ENCODE data around the gene CDV3. TPM values are rescaled to one million over a fixed set of nuclear protein-coding genes. Genes with fewer than 3 reads are reported as not detected.

The CDV3 gene
- total RNA-seq, 2 donors from 2014 or later = 195 to 200 TPM

GRCh38 chr3:133588035-133588434 is 14.5 kb downstream of the CDV3 start:
- Mint-ChIP-seq H3K27ac (no peak overlapping the region), H3K9me3 (no peaks in the 10 kb centered on the region), H3K36me3 (peaks cover 8 to 38% of the 10 kb centered on the region in 2 donors)
- no peak for DNase-seq (ENCODE audit: low spot score in 2 of 2)
- ATAC-seq = peak in 1 of 2 donors; percentile 18

DNA sequence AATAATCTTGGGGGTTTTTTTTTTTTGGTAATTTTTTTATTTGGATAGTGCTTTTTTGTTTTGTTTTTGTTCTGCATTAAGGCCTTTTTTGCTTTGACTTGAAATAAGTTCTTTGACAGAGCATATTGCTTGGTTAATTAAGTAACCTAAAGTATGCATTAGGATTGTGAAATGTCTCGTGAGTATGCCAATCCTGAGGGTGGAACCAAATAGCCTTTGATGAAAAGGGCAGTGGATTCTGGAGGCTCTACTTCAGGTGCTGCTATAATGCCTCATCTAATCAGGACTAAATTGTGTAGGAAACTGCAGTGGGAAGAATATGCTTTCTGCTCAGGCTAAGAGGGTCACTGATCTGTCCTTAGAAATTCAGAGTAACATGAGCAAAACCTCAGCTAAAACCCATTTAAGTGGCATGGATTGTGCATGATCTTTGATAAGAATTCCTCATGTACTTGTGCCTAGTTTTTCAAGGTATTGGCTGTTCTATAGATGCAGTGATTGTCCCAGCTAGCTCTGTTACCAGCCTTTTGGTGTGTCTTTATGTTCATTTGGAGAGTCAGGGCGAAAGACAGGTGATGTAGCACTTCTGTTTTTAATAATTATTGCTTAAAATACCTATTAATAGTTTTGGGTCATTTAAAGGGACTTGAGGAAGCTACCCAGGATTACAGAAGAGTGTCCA is 15.4 kb downstream of the CDV3 start:
- DNase-seq (ENCODE audit: low spot score in 2 of 2) = no peak
- Mint-ChIP-seq H3K9me3 (no peaks in the 10 kb centered on the region), H3K36me3 (peaks cover 8 to 32% of the 10 kb centered on the region in 2 donors), H3K27ac (peak overlapping the region; percentile 12 to 88)
- ATAC-seq = no peak

DNA sequence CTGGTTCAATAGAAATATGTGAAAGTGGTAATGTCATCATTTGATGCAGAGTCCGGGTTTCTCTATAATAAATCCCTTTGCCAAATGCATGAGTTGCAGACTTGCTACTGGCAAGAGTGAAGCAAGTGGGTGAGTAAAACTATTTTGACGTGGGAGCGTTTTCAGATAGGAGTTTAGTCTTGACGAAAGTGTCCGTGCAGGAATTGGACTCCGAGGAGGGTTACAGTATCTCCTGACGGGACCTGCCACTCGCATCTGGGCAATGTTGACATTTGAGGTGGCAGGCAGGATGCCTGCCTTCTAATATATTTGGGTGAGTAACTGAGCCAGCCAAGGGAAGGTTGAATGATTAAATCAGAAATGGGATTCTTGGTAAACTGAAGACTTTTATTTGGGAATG is 16.0 kb downstream of the CDV3 start:
- ATAC-seq (no peak), DNase-seq (ENCODE audit: low spot score in 2 of 2) (no peak)
- Mint-ChIP-seq H3K27ac (peak overlapping the region in 1 of 2 donors; percentile 12), H3K36me3 (peaks cover 8 to 30% of the 10 kb centered on the region in 2 donors), H3K9me3 (no peaks in the 10 kb centered on the region)

GRCh38 chr3:133591271-133591742 is 17.8 kb downstream of the CDV3 start:
- no peaks in the 10 kb centered on the region for H3K9me3 Mint-ChIP-seq
- no peak overlapping the region for H3K27ac Mint-ChIP-seq
- no peak for ATAC-seq
- H3K36me3 Mint-ChIP-seq = peaks cover 8 to 19% of the 10 kb centered on the region in 2 donors
- no peak for DNase-seq (ENCODE audit: low spot score in 2 of 2)

DNA sequence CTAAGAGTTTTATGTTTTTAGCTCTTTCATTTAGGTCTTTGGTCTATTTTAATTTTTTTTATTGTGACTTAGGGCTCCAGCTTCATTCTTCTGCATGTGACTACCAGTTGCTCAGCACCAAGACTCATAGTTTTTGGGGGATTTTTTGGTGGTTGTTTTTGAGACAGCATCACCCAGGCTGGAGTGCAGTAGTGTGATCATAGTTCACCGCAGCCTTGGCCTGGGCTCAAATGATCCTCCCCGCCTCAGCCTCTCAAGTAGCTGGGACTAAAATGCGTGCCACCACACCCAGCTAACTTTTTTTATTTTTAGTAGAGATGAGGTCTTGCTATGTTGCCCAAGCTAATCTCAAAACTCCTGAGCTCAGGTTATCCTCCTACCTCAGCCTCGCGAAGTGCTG is 19.4 kb downstream of the CDV3 start:
- ATAC-seq (no peak), DNase-seq (ENCODE audit: low spot score in 2 of 2) (no peak)
- H3K27ac Mint-ChIP-seq = no peak overlapping the region
- peaks cover 8 to 16% of the 10 kb centered on the region in 2 donors for H3K36me3 Mint-ChIP-seq
- no peaks in the 10 kb centered on the region for H3K9me3 Mint-ChIP-seq

DNA sequence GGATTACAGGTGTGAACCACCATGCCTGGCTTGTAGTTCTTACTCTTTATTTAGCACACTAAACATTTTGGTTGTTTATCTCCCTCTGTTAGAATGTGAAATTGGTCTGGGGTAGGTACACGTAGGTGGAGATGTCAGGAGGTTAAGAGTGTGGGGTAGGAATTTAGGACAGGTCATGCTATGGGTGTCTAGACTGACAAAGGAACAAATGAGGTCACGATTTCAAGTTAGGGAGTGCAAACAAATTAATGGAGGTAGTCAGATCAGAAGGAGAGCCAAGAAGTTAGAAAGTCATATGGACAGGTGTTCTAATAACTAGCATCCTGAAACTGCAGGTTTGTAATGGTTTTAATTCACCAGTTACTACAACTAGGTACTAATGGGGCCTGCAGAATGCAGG is 19.8 kb downstream of the CDV3 start:
- H3K9me3 Mint-ChIP-seq = no peaks in the 10 kb centered on the region
- no peak for DNase-seq (ENCODE audit: low spot score in 2 of 2)
- peaks cover 7 to 16% of the 10 kb centered on the region in 2 donors for H3K36me3 Mint-ChIP-seq
- peak overlapping the region in 1 of 2 donors; percentile 0 for H3K27ac Mint-ChIP-seq
- no peak for ATAC-seq

DNA sequence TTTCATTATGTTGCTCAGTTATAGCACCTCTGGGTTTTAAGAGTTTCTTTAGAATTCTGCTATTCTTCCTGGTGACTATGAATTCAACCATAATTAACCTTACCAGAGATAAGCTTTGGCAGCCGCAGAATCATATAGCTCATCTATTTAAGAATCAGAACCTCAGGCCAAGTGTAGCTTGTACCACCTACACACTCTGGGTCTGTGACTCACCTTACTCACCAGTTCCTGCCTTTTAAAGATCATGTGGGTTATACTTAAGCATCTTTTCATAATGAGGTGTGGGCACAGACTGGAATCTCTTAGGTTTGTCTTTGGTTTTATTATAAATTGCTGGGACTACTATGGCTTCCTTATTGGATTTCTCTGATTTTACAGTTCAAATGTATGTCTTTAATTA is 21.9 kb downstream of the CDV3 start:
- DNase-seq (ENCODE audit: low spot score in 2 of 2) (peak in 1 of 2 donors; percentile 24), ATAC-seq (peak; percentile 89 to 97)
- Mint-ChIP-seq H3K36me3 (peaks cover 0 to 5% of the 10 kb centered on the region in 2 donors), H3K9me3 (no peaks in the 10 kb centered on the region), H3K27ac (no peak overlapping the region)

DNA sequence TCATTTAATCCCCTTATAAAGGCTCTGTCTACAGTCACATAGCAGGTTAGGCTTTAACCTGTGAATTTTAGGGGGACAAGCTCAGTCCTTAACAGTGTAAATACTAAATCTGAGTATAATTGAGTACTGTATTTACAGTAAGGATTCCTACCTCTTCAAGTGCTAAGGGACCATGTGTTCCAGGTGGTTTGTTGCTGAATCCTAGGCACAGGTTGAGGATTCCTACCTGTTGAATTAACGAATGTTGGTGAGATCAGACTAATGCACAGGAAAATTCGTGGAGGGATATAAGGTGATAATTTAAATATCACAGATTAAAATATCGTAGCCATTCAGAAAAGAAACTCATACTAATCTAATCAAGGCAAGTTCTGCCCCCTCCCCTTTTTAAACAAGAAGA is 24.9 kb downstream of the CDV3 start:
- Mint-ChIP-seq H3K36me3 (peaks cover 0 to 8% of the 10 kb centered on the region in 2 donors), H3K27ac (no peak overlapping the region)
- ATAC-seq = no peak

GRCh38 chr3:133599280-133599679 is 25.8 kb downstream of the CDV3 start:
- no peak for DNase-seq (ENCODE audit: low spot score in 2 of 2)
- H3K27ac Mint-ChIP-seq = no peak overlapping the region
- H3K9me3 Mint-ChIP-seq = no peaks in the 10 kb centered on the region
- no peak for ATAC-seq
- peaks cover 0 to 11% of the 10 kb centered on the region in 2 donors for H3K36me3 Mint-ChIP-seq

More for the DNA sequence above, 24.9 kb downstream of the CDV3 start:
- DNase-seq (ENCODE audit: low spot score in 2 of 2) = no peak
- no peaks in the 10 kb centered on the region for H3K9me3 Mint-ChIP-seq

DNA sequence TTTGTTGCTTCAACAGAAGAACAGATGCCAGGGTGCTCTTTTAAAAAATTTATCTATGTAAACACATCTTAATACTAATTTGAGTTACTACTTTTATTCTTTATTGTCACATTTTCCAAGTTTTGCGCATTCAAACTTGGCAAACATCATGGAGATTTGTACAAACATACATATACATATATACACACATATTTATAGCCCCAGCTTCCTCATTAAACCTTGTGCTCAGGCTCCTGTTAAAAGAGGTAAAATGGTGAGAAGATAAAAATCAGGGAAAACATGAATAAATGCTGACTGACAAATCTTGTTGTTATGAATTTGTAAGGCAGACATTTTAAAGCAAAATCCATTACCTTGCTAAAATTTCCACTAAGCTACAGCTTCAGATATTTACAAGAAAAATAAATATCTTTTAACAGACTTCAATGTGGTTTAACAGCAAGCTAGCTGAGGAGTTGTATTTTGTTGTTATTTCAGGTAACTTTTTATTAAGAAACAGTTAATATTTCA is 27.1 kb downstream of the CDV3 start:
- H3K9me3 Mint-ChIP-seq = no peaks in the 10 kb centered on the region
- ATAC-seq = no peak
- no peak overlapping the region for H3K27ac Mint-ChIP-seq
- DNase-seq (ENCODE audit: low spot score in 2 of 2) = no peak
- H3K36me3 Mint-ChIP-seq = peaks cover 0 to 11% of the 10 kb centered on the region in 2 donors

GRCh38 chr3:133606342-133606741 is 32.9 kb downstream of the CDV3 start:
- no peak for DNase-seq (ENCODE audit: low spot score in 2 of 2)
- no peaks in the 10 kb centered on the region for H3K9me3 Mint-ChIP-seq
- peaks cover 0 to 44% of the 10 kb centered on the region in 2 donors for H3K36me3 Mint-ChIP-seq
- ATAC-seq = no peak
- no peak overlapping the region for H3K27ac Mint-ChIP-seq

- H3K27ac Mint-ChIP-seq = no peak overlapping the region
- H3K9me3 Mint-ChIP-seq = no peaks in the 10 kb centered on the region
- ATAC-seq (no peak), DNase-seq (ENCODE audit: low spot score in 2 of 2) (no peak)
- peaks cover 0 to 48% of the 10 kb centered on the region in 2 donors for H3K36me3 Mint-ChIP-seq
Observed at GRCh38 chr3:133606902-133607301, 33.4 kb downstream of the CDV3 start.

DNA sequence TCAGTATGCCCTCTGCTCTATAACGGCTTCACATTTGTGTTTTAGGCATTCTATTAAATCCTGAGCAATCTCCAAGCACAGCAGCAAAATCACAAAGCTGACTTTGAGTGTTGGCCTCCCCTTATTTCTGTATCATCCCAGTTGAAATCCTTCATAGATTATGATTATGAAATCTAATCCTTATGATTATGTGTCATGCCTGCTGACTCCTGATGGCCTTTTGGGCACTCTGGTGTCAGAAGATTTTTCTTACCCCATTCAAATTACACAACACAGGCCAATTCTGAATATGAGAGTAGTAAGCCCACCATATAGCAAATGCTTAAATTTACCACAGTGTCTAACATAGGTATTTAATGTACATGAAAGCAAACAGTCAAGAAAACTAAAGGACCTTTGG is 34.3 kb downstream of the CDV3 start:
- Mint-ChIP-seq H3K36me3 (peaks cover 0 to 52% of the 10 kb centered on the region in 2 donors), H3K9me3 (no peaks in the 10 kb centered on the region), H3K27ac (no peak overlapping the region)
- ATAC-seq = no peak
- no peak for DNase-seq (ENCODE audit: low spot score in 2 of 2)

GRCh38 chr3:133608388-133608787 is 34.9 kb downstream of the CDV3 start:
- Mint-ChIP-seq H3K27ac (no peak overlapping the region), H3K36me3 (peaks cover 5 to 53% of the 10 kb centered on the region in 2 donors), H3K9me3 (no peaks in the 10 kb centered on the region)
- DNase-seq (ENCODE audit: low spot score in 2 of 2) (no peak), ATAC-seq (no peak)

DNA sequence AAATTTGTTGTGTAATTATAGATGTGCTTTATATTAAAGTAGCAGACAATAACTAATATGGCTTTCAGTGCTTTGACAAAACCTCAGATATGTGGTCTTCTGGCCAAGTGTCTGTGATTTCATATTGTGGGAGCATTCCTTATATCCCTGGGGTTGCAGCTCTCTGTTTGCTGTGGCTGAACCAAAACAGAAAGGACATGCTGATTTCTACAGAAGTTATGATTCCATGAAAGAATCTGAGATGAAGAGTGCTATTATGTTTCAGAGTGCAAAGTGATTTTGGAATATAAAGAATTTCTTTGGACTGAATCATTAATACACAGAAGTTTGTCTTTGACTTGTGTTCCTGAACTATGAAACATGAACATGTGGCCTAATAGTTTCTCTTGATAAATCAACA is 36.5 kb downstream of the CDV3 start:
- Mint-ChIP-seq H3K9me3 (no peaks in the 10 kb centered on the region), H3K27ac (no peak overlapping the region), H3K36me3 (peaks cover 6 to 53% of the 10 kb centered on the region in 2 donors)
- ATAC-seq (no peak), DNase-seq (ENCODE audit: low spot score in 2 of 2) (no peak)

- H3K27ac Mint-ChIP-seq = no peak overlapping the region
- no peak for DNase-seq (ENCODE audit: low spot score in 2 of 2)
- peaks cover 6 to 55% of the 10 kb centered on the region in 2 donors for H3K36me3 Mint-ChIP-seq
- no peak for ATAC-seq
- no peaks in the 10 kb centered on the region for H3K9me3 Mint-ChIP-seq
Observed at GRCh38 chr3:133611534-133611933, 38.0 kb downstream of the CDV3 start.

GRCh38 chr3:133620066-133620784 is 46.7 kb downstream of the CDV3 start:
- DNase-seq (ENCODE audit: low spot score in 2 of 2) (no peak), ATAC-seq (no peak)
- no peaks in the 10 kb centered on the region for H3K9me3 Mint-ChIP-seq
- no peak overlapping the region for H3K27ac Mint-ChIP-seq
- peaks cover 20 to 42% of the 10 kb centered on the region in 2 donors for H3K36me3 Mint-ChIP-seq

All from activated naive CD4-positive, alpha-beta T cell treated with anti-CD3 and anti-CD28 coated beads, Interleukin-2, amount 50 U/mL, for 72 hours (primary cell).